GM21529 (cell line): ENCODE results near the gene PAM.
"Not testable (repeated sequence)": the region's sequence is repeated elsewhere in the genome, so short reads cannot be mapped to it uniquely, and the experiment has no call there.

Experiments
- ATAC-seq: cut with Tn5 transposase; IDR thresholded peaks from one replicate; pipeline ENCODE4 v1.9.1; 2021; ENCODE audit not compliant: unreplicated experiment

The PAM gene

DNA sequence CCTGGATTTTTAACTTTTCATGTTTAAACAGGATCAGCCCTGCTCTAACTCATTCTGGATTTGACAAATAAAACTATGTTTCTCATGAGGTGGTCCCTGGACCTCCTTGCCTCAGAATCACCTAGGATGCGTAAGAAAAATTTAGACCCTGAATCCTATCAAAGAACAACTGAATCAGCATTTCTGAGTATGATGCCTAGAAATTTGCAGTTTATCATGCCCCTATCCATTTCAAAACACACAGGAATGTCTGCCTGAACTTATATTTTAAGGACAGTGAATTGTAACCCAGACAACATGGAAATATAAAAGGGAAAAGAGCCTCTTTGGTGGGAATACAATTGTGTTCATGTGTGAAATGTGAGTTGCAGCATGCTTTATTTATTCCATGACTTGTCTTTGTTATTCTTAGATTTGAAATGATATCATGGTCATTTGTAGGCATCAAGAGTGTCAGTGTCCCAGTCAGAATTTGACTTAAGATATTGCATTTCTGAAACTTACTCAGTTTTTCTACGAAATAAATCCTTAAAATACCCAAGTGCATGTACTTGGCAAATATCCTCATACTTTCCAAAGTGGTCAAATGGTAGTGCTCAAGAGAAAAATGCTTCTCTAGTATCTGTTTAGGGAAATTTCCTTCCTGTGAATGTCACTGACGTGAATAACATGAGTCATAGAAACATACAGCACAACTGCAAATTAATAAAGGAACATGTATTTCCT, 220.5 kb downstream of the PAM start:
- ATAC-seq: no peak

DNA sequence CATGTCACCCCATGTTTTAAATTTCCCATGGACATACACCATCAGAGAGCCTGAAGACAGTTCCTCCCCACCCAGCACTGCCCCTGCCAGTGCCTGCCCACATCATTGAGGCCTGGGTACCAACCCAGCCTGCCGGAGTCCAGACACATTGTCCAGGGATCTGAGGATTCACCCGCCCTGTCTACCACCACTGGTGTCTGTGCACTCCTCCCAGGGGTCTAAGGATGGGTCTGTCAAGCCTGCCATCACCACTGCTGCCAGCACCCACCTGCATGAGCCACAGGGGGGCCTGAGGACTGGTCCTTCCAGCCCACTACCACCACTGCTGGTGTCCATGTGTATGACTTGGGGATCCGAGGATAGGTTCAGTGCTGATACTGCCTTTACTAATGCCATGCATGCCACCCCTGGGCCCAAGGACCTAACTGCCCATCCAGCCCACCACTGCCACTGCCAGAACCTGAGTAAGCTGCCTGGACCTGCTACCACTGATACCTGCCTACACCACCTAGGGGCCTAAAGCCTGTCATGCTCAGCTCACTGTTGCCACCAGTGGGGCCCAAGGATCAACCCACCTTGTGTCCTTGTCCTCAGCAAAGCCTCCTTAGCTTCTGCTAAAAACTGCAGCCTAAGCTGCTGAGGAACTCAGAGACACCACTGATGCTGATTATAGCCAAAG, 227.0 kb downstream of the PAM start:
- no peak for ATAC-seq

DNA sequence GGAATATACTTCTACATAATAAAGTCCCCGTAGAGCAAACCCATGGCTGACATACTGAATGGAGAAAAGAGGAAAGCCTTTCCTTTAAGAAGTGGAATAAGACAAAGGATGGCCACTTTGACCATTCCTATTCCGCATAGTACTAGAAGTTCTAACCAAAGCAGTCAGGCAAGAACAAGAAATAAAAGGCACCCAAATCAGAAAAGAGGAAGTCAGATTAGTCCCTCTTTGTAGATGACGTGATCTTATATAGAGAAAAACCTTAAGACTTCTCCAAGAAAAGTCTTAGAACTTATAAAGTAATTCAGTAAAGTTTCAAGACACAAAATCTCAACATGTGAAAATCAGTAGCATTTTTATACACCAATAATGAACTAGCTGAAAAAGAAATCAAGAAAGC, 231.0 kb downstream of the PAM start:
- no peak for ATAC-seq

- no peak for ATAC-seq
Observed at GRCh38 chr5:102988459-102988858, 233.4 kb downstream of the PAM start.

- ATAC-seq: no peak
Observed at GRCh38 chr5:102991802-102992201, 236.7 kb downstream of the PAM start.

- ATAC-seq: no peak
Observed at GRCh38 chr5:102996011-102996575, 241.0 kb downstream of the PAM start.

GRCh38 chr5:102998224-102998623, 243.1 kb downstream of the PAM start:
- no peak for ATAC-seq

DNA sequence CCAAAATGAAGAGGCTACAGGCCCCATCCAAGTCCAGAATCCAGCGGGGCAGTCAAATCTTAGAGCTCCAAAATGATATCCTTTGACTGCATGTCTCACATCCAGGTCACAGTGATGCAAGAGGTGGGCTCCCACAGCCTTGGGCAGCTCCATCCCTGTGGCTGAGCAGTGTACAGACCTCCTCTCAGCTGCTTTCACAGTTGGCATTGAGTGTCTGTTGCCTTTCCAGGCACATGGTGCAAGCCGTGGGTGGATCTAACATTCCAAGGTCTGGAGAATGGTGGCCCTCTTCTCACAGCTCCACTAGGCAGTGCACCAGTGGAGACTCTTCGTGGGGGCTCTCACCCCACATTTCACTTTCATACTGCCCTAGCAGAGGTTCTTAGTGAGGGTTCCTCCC, 244.1 kb downstream of the PAM start:
- ATAC-seq: no peak

DNA sequence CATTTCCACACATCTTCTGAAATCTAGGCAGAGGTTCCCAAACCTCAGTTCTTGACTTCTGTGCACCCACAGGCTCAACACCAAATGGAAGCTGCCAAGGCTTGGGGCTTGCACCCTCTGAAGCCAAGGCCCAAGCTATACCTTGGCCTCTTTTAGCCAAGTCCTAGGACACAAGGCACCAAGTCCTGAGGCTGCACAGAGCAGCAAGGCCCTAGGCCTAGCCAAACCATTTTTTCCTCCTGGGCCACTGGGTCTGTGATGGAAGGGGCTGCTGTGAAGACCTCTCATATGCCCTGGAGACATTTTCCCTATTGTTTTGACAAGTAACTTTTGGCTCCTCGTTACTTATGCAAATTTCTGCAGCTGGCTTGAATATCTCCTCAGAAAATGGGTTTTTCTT, 244.5 kb downstream of the PAM start:
- not testable (repeated sequence) for ATAC-seq

GRCh38 chr5:103000089-103000488, 245.0 kb downstream of the PAM start:
- no peak for ATAC-seq

GRCh38 chr5:103003872-103004271, 248.8 kb downstream of the PAM start:
- no peak for ATAC-seq

DNA sequence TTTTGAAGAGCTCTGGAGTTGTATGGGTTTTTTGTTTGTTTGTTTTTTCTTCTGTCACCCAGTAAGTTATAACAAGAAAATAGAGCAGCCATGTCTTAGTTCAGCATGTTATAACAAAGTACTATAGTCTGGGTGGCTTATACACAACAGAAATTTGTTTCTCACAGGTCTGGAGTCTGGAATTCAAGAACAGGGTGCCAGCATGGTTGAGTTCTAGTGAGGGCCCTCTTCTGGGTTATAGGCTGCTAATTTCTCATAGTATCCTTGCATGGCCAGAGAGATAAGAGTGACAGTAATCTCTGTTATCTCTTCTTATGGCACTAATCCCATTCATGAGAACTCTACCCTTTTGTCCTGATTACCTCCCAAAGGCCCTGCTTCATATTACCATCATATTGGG, 250.2 kb downstream of the PAM start:
- ATAC-seq: no peak

DNA sequence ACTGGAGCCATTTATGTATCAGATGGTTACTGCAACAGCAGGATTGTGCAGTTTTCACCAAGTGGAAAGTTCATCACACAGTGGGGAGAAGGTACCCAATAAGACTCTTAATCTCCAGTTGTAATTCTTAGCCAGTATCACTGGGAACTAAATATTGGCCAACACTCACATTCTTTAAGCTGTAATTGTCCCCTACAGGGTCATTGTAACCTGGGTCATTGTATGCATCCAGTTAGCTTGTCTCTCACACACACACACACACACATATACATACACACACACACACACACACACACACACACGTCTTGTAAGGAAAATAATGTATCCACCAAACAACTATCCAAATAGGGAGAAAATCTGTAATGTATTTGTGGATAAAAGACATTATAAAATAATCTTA, 251.8 kb downstream of the PAM start:
- ATAC-seq: no peak

DNA sequence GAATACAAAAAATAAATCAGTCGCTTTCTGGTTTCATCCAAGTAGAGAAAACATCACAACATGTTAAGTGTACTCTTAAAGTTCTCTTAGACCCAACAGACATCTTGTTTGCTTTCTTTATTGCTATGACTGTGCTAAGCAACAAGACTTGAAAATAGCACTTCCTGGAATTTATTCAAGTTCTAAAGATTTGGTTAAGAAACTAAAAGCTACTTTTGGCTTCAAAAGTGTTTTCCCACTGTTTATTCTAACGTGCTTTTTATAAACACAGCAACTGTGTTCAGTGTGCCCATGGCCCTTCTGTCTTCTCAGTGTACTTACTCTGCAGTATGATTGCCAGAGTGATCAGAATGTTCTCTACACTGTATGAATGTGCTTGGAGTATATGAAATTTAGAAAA, 255.1 kb downstream of the PAM start:
- ATAC-seq: peak; percentile 52

DNA sequence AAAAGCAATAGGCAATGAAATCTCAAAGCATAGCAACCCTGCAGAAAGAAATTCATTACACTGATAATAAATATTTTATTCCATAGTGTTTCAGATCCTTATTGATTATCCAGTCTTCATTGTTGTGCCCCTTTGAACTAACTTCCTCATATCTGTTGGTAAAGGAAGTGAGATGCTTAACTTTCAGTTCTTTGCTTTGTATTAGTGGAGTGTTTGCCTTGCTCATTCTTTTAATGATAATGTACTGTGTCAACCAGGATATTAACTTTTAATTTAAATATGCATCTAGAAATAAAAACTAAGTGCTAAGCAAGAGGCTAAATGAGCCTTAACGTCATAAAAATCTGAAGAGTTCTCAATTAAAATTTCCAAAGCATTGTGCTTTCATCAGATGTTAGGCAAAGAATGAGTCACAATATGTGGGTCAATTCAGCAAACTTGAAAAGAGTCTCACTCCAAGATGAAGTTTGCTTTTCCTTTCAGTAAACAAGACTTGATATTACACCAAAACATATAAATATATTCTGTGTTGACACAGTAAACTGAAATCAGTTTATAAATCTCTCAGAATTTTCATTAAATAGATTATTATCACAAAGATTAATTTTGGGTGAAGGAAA, 258.9 kb downstream of the PAM start:
- ATAC-seq: no peak

DNA sequence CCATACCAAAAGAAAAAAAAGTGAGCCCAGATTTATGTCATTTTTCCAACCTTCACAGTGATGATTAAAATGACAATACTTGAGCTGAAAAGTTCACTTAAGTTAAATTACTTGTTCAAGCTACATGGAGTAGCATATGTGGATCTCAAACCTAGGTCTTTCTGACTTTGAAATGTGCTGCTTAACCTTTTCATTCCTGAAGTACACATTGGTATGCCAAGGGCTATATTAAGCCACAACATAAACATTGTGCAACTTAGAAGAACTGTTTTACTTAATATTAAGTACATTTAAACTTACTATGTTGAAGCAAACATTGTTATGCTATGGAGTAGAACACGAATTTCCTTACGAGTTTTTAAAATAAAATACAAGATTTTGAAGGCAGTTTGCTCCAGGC, 259.9 kb downstream of the PAM start:
- no peak for ATAC-seq

DNA sequence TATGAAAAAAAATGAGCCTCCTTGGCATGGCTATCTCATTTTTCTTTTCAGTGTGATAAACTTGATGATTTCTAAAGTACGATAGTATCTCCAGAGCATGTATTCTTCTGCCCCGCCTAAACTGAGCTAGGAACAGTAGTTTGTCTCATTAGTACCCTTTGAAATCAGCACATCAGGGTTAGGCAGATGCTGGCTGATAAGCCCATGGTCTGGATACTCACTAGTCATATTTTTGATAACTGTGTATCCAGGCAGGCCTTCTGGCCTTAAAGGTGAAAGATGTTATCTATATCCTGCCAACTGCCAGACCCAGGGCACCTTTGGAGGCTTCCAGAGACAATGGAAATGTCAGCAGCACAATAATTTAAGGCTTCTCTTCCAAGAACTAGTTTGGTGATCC, 261.1 kb downstream of the PAM start:
- ATAC-seq: no peak

GRCh38 chr5:103019804-103020203, 264.7 kb downstream of the PAM start:
- no peak for ATAC-seq

- peak; percentile 83 for ATAC-seq
Observed at GRCh38 chr5:103021314-103021713, 266.2 kb downstream of the PAM start.

DNA sequence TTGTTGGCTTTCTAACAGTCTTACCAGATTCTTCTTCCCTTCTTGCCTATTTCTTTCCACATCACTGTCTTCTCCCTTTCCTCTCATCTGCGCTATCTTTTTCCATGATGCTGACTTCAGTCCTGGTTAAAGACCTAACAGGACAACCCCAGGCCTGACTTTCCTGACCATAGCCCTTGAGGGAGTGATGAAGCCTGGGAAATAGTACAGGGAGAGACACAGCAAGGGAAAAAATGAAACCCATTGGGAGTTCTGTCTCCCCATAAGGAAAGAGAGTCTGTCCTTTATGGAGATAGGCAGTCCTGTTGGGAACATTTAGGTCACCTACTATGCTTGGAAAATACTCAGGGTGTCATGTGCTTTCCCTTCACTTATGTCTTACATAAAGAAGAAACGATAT, 272.2 kb downstream of the PAM start:
- no peak for ATAC-seq

DNA sequence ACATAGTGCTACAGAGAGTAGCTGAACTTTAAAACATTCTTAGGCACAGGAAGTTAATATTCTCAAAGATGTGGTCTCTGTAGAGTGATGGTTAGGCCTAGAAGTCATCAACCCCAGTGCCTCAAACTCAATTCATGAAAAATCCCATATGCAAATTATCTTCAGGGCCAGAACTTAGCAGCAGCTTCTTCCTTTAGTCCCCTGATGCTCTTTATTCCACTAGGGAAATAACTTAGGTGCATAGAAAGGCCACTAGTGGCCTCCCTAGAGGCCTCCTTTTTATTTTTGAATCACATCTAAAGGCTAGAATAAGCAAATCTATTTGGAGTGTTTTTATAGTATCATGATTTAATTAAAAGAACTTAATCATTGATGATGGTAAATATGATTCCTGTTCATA, 276.5 kb downstream of the PAM start:
- peak; percentile 51 for ATAC-seq

- ATAC-seq: no peak
Observed at GRCh38 chr5:103033696-103034095, 278.6 kb downstream of the PAM start.
